HG03342 (cell line): ENCODE results near the gene CCDC71L.

ENCODE experiments used
- ATAC-seq: cut with Tn5 transposase; IDR thresholded peaks from one replicate; pipeline ENCODE4 v1.9.1; 2021; ENCODE audit warnings: mild to moderate bottlenecking, moderate library complexity; ENCODE audit not compliant: unreplicated experiment

Gene CCDC71L

DNA sequence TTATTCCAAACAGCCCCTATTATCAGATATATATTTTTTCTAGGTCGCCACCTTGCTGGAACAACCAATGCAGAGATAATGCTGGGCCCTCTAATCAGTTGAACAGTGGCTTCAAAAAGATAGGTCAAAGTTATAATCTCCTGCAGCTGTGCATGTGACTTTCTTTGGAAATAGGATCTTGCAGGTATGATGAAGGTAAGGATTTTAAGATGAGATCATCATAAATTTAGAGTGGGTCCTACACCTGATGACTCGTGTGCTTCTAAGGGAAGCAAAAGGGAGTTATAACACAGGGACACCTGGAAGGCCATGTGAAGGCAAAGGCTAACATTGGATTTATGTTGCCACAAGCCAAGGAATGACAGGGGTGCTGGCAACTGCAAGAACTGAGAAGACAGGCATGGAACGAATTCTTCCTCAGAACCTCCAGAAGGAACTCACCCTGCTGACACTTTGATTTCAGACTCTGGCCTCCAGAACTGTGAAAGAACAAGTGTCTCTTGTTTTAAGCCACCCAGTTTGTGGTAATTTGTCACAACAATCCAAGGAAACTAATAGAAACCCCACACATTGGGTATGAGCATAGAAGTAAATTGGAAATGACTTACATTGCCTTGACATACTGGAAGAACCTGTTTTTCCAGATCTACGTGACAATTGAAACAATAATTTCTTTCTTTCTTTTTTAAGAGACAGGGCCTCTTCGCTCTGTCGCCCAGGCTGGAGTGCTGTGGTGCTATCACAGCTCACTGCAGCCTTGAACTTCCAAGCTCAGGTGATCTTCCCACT, 34.4 kb downstream of the CCDC71L start:
- no peak for ATAC-seq

DNA sequence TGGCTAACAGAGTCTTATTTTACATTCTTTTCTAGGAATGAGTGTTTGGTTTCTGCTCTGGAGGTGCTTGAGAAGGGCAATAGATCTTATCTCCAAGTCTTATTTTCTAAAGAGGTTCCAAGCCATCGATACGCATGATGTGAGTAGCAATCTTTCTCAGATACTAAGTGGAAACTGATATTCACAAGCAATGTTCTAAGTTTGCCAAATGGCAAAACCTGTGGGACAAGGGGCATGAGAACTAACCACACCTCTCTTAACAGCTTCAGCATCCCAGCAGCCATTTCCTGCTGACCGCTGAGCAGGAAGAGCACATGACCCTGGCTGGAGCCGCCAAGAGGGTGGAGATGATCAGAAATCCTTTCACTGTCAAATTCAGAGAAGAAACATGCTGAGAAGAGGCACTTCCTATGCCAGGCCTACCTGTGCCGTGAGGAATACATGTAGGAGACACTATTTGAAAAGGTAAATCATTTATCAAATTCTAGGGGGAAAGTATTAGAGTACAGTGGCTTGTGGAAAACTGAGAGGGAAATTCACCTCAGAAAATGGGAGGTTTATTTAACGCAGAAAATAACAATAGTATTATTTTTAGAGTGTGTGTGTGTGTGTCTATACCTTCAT, 35.2 kb downstream of the CCDC71L start:
- ATAC-seq, result no peak

DNA sequence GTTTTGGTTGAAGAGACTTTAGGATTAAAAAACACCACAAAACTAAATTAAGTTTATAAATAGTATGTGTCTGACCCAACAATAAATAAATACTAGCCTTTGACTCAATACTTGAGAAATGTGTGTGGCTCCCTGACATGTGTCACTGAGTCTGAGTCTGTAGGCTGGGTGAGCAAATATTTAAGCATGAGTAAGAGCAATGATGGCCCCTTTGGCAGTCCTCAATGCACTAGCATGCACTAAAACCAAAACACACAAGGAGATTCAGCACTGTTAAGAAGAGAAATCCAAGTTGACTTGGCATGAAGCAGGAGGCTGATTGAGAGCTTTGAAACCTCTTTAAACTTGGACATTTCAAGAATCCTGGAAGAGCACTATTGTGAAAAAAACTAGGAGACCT, 37.1 kb downstream of the CCDC71L start:
- ATAC-seq, result no peak

DNA sequence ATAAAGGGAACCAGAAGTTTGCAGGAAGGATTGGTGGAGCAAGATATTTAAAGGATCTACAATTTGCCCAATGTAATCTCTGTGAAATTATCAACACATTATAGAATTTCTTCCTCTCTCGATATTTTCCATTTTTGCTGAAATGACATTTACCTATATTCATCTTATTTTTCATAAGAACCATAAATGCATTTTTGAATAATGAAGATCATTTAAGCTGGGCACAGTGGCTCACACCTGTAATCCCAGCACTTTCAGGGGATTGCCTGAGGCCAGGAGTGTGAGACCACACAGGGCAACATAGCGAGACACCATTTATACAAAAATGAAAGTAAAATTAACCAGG, 37.7 kb downstream of the CCDC71L start:
- ATAC-seq, result no peak

DNA sequence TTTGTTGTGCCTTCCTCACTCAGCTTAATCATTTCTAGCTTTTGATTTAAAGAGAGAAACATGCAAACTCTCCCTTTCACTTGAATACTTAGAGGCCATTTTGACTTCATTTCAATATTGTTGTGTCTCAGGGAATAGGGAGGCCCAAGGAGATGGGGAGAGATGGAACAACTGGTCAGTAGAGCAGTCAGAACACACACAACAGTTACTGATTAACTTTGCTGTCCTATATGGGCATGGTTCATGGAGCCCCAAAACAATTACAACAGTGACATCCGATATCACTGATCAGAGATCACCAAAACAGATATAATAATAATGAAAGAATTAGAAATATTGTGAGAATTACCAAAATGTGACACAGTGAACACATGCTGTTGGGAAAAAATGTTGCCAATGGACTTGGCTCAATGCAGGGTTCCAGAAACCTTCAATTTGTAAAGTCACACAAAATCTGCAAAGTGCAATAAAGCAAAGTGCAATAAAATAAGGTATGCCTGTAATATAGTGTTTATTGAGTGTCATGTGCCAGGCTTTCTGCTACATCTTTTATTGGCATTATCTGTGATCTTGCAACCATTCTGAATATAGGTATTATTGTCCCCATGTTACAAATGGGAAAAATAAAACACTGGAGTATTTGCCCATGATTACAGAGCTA, 38.2 kb downstream of the CCDC71L start:
- no peak for ATAC-seq

DNA sequence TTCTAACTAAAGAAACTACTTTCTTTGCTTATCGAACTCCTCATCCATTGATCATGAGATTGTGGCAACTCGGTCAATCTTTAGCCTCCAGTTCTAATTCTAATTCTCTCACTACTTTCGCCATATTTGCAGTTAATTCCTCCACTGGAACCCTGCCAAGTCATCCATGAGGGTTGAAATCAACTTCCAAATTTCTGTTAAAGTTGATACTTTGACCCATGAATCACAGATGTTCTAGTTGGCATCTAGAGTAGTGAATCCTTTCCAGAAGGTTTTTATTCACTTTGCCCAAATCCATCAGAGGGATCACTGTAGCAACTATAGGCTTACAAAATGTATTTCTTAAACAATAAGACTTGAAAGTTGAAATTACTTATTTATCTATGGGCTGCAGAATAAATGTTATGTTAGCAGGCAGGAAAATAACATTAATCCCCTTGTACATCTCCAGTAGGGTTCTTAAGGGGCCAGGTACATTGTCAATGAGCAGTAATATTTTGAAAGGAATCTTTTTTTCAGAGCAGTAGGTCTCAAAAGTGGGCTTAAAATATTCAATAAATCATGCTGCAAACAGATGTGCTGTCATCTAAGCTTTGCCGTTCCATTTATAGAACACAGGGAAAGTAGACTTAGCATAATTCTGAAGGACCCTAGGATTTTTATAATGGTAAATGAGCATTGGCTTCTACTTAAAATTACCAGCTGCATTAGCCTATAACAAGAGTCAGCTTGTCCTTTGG, 39.4 kb downstream of the CCDC71L start:
- ATAC-seq, result no peak

DNA sequence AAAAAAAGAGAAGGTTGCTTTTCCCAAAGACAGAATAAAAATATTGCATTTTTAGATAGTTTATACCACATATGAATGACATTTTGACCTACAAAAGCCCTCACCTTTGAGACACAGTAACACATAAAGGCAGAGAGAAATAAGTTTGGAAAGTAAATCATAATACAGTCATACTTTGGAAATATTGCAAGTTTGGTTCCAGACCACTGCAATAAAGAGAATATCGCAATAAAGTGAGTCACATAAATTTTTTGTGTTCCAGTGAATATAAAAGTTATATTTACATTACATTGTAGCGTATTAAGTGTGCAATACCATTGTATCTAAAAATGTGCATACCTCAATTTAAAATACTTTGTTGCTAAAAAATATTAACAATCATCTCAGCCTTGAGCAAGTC, 40.3 kb downstream of the CCDC71L start:
- no peak for ATAC-seq

DNA sequence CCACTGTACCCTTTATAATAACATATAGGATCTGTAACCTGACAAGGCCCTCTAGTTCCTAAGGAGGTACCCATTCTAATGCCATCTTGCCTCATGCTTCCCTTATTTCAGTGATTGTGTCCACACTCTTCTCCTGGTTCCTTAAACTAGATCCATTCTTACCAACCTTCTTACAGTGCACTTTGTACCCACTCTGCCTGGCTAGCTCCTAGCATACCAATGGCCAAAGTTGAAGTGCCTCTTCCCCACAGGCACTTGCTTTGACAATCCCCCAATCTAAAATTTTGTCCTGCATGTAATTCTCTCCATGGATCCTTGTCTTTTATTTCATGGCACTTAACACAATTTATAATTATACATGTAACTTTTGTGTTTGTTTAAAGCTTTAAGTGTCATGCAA, 40.9 kb downstream of the CCDC71L start:
- no peak for ATAC-seq

DNA sequence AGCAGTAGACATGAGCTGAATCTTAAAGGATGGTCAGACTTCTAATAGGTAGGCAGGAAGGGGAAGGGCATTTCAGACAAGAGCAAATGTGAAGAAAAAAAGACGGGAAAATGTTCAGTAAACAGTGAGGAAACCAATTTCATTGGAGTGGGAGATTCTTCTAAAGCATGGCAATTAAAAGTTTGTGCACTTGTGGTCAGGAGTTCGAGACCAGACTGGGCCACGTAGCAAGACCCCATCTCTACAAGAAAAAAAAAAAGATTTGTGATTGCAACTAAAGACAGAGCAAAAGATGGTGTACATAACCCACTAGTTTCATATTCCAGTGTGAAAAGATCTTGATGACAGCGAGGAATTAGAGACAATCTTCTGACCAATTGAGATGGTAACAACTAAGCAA, 41.7 kb downstream of the CCDC71L start:
- no peak for ATAC-seq

DNA sequence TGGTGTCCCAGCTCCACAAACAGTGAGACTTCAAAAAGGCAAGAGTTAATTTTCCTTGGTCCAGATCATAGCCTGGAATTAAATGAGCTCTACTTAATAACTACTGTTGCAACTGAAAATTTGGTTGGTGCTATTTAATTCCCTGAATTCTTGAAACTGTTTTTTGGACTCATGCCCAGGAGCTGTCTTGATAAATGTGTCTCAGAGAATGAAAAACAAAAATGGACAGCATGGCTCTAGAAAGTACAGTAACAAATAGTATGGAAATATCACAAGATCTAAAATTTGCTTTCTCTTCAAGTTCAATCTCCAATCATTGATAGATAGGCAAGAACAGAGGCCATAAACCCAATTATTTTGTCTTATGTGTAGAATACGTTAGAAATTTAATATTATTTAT, 42.5 kb downstream of the CCDC71L start:
- no peak for ATAC-seq

DNA sequence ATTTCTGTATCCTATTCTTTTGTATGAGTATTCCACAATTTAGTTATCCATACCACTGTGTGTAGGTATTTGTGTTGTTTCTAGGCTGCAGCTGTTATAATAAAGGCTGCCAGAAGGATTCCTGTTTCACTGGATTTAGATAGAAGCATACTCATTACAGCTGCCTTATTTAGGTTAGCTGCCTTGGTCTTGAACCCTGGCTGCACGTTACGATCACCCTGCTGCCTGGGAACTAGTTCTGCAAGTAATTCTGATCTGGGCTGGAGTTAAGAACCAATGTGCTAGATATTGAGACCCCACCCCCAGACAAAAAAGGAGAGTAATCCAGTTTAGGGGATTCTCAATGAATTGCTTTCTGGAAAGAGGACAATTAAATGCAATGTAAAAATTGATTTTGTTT, 43.1 kb downstream of the CCDC71L start:
- no peak for ATAC-seq

DNA sequence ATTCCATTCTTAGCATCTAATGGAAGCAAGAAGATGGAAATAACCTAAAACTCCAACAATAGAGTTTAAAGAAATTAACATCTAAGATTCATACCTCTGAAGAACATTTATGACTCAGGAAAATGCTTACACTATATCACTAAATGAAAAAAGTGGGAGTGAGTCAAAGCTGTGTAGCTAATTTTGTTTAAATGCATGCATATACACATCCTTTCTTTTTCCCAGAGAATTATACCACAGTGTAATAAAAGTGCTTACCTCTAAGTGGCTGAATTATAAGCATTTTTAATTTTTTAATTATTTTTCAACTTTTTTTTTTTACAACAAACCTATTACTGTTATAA, 44.3 kb downstream of the CCDC71L start:
- ATAC-seq, result no peak

DNA sequence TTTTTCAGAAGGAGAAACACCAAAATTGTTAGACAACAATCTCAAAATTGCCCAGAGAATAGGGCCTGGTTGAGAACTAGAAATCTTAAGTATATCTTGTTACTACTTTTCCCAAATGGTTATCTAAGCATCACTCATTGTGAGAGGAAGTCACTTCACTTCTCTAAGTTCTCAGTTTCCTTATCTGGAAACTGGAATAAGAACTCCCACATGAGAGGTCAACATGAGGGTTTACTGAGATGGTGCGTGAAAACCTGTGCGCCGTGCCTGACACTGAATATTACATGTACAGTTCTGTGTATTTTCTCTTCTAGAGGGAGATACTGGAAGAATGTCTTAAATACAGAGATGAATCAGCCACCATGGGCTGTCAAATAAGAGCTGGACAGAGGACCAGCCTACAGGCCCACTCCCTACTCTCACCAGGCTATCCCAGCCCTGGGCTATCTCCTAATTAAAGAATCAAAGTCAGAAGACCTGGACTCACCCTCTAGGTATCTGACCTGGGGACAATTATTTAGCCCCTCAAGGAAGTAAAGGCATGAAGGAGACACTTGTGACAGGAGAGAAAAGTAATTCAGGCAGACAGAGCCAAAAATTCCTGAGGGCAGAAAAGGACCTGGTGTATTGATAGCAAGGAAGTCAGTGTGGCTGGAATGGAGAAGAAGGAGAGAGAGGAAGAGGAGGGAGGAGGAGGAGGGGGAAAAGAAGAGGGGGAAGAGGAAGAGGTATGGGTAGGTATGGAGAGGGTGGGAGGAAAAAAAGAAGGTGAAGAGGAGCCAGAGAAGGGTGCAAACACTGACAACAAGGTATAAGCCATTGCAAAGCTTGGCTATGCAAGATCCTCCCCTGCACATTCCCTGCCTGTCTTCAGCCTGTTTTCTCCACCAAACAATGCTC, 44.9 kb downstream of the CCDC71L start:
- ATAC-seq, result no peak

DNA sequence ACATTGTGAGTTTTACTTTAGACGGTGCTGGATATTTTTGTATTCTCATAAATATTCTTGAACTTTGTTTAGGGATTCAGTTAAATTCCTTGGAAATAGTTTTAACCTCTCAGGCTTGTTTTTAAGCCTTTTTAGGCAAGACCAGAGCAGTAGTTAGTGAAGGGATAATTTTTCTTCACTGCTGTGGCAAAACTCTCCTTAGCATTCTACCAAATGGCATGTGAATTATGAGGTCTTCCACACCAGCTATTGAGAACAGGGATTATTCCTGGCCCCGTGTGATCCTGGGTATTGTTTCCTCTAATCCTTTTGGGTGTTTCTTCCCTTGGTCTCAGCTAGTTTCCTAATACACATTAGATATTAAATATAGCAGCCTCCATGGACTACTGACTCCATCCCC, 46.2 kb downstream of the CCDC71L start:
- no peak for ATAC-seq

DNA sequence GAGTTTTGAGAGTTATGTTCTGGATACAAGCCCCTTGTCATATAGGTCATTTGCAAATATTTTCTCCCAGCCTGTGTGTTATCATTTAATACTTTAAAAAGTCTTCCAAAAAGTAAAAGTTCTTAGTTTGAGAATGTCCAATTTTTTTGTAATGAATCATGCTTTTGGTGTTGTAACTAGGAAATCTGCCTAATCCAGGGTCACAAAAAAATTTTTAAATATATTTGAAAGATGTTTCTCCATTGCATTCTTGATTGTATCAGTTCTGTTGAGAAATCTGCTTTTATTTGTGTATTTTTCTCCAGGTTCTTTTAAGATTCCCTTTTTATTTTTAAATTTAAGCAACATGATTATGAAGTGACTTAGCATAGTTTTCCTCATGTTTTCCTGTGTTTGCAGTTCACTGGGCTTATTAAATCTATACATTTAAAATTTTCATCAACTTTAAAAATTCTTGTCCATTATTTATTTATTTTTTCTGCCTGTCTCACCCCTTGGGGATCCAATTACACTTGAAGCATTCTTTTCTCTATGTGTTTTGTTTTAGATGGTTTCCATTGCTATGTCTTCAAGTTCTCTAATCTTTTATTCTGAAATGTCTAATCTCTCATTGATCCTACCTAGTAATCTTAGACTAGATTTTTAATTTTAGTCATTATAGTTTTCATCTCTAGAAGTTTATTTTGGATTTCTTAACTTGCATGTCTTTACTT, 47.0 kb downstream of the CCDC71L start:
- no peak for ATAC-seq

DNA sequence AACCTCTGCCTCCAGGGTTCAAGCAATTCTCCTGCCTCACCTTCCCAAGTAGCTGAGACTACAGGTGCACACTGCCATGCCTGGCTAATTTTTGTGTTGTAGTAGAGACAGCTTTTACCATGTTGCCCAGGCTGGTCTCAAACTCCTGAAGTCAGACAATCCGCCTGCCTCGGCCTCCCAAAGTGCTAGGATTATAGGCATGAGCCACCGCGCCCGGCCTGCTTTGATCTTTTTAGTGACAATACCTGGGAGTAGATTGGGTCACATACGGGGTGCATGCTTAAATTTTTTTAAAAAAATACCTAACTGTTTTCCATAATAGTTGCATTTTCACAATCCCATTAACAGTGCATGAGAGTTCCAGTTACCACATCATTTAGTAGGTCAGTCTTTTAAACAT, 47.7 kb downstream of the CCDC71L start:
- ATAC-seq, result no peak

DNA sequence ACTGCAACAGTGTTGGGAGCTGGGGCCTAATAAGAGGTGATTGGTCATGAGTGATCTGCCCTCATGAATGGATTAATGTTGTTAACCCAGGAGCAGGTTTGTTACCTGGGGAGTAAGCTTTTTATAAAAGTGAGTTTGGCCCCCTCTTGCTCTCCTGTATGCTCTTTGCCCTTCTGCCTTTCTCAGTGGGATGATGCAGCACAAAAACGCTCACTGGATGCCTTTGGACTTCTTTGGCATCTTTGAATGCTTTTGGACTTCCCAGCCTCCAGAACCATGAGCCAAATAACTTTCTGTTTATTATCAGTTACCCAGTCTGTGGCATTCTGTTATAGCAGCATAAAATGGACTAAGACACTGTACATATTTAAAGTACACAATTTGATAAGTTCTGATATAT, 48.5 kb downstream of the CCDC71L start:
- no peak for ATAC-seq

DNA sequence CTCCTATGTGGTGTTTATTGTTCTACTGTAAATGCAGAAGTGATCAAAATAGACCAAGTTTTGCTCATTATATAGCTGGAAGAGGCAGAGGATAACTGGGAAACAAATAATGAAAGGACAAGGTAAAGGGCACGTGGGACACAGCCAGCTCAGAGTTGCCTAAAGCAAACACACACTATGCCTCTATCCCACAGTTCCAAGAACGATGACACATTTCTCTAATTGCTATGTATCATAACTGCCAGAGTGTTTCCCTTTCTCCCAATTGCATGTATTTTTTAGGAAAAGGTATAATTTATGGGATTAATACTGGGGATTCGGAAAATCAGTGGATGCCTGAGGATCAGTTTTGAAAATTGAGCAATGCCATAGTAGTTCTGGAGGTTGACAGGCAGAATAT, 49.0 kb downstream of the CCDC71L start:
- ATAC-seq, result no peak

DNA sequence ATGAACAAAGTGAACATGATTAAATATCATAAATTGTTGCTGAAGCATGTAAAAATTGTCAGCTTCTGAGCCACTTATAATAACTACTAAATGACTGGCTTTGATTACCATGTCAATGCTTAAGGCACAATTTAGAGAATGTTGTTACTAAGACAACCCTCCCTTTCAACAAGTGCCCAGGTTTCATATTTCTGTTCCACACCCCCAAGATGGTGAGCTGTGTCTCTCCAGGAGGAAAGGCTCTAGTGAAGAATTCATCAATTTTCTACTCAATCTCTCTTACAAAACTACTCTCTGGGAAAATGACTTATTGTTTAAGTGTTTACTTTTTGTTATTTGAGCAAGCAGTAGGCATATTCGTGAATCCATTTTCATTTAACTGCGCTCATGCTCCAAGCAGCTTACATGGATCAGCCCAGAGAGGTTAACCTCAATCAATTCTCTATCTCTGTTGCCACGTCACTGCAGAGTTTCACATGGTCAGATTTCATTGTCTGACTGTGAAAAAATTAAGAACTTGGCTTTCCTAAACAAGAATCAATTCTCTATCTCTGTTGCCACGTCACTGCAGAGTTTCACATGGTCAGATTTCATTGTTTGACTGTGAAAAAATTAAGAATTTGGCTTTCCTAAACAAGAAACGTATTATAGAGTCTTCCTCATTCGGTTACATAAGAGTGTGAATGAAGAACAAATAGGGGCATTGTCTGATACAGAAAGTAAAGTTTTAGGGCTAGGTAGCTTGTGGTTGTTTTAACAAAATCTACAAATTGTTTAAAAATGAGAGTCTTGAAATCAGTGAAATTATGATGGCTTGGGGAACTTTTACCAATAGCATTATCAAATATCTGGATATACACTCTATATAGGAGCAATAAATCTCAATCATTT, 49.7 kb downstream of the CCDC71L start:
- ATAC-seq, result peak; percentile 49
